GM23338 (cell line): Measurements from ENCODE around the gene CASKIN2. TPM values are rescaled to one million over a fixed set of nuclear protein-coding genes. Genes with fewer than 3 reads are reported as not detected.

Experiments used
- ATAC-seq: fragments of 200-7000 bp; cut with Tn5 transposase; 3 replicates; pipeline ENCODE4 v1.9.1; 2020
- DNase-seq: peaks from one replicate; pipeline ENCODE4 v3.0.0-alpha.2; 2015; ENCODE audit warnings: low spot score
- H2AFZ ChIP-seq: fragments of 200-600 bp; sonication (generic); 2 replicates; pipeline ENCODE4 v1.8.0; 2016; ENCODE audit warnings: antibody characterized with exemption, mild to moderate bottlenecking, moderate library complexity
- H3F3A ChIP-seq: fragments of 200-600 bp; sonication (generic); replicated peaks from 2 replicates; pipeline ENCODE4 v1.8.0; 2017; ENCODE audit warnings: antibody characterized with exemption, mixed run types, low read depth
- H3K27ac ChIP-seq: fragments of 200-600 bp; sonication (generic); 2 replicates; pipeline ENCODE4 v1.6.1; 2016; ENCODE audit warnings: low read depth
- H3K27me3 ChIP-seq: fragments of 200-600 bp; sonication (generic); 2 replicates; pipeline ENCODE4 v1.8.0; 2016; ENCODE audit warnings: mild to moderate bottlenecking, mixed run types, moderate library complexity; ENCODE audit not compliant: insufficient read depth
- H3K36me3 ChIP-seq: fragments of 200-600 bp; sonication (generic); 2 replicates; pipeline ENCODE4 v1.8.0; 2016; ENCODE audit warnings: mild to moderate bottlenecking; ENCODE audit not compliant: insufficient read depth
- H3K4me1 ChIP-seq: fragments of 200-600 bp; sonication (generic); 2 replicates; pipeline ENCODE4 v1.8.0; 2016; ENCODE audit warnings: mild to moderate bottlenecking, moderate library complexity; ENCODE audit not compliant: insufficient read depth
- H3K4me2 ChIP-seq: fragments of 200-600 bp; sonication (generic); 2 replicates; pipeline ENCODE4 v1.7.1; 2017; ENCODE audit warnings: mixed run types
- H3K4me3 ChIP-seq: fragments of 200-600 bp; sonication (generic); 2 replicates; pipeline ENCODE4 v1.6.1; 2016; ENCODE audit warnings: mixed run types
- H3K79me2 ChIP-seq: fragments of 200-600 bp; sonication (generic); replicated peaks from 2 replicates; pipeline ENCODE4 v1.8.0; 2017; ENCODE audit warnings: mild to moderate bottlenecking; ENCODE audit not compliant: insufficient read depth
- H3K9me2 ChIP-seq: fragments of 200-600 bp; sonication (generic); 2 replicates; pipeline ENCODE4 v1.8.0; 2017; ENCODE audit not compliant: insufficient read depth
- H4K20me1 ChIP-seq: fragments of 200-600 bp; sonication (generic); replicated peaks from 2 replicates; pipeline ENCODE4 v1.8.0; 2017; ENCODE audit warnings: mild to moderate bottlenecking; ENCODE audit not compliant: insufficient read depth
- H3K27ac Mint-ChIP-seq: 2 replicates; pipeline ENCODE4 v1.8.0; 2020; ENCODE audit warnings: inconsistent platforms, mild to moderate bottlenecking, moderate library complexity, mixed read lengths
- H3K27me3 Mint-ChIP-seq: 3 replicates; pipeline ENCODE4 v1.8.0; 2022; ENCODE audit warnings: low read depth, mild to moderate bottlenecking, moderate library complexity, mixed read lengths, inconsistent platforms; ENCODE audit not compliant: insufficient read depth, poor library complexity
- H3K36me3 Mint-ChIP-seq: 3 replicates; pipeline ENCODE4 v1.8.0; 2021; ENCODE audit warnings: low read depth, mild to moderate bottlenecking, inconsistent platforms, moderate library complexity, mixed read lengths
- H3K4me1 Mint-ChIP-seq: 3 replicates; pipeline ENCODE4 v1.8.0; 2020; ENCODE audit warnings: mild to moderate bottlenecking, inconsistent platforms, mixed read lengths
- H3K4me3 Mint-ChIP-seq: 3 replicates; pipeline ENCODE4 v1.8.0; 2021; ENCODE audit warnings: moderate library complexity, mild to moderate bottlenecking, inconsistent platforms, mixed read lengths
- H3K9me3 Mint-ChIP-seq: 3 replicates; pipeline ENCODE4 v1.8.0; 2020; ENCODE audit warnings: moderate library complexity, mild to moderate bottlenecking, inconsistent platforms, mixed read lengths
- CTCF ChIP-seq, 2 experiments: fragments of 200-600 bp in 1 of 2; sonication (generic) in 1 of 2; conservative IDR thresholded peaks; 2 replicates each; pipeline versions ENCODE4 v1.5.1 to v1.6.1; 2016 to 2017; ENCODE audit warnings: antibody characterized with exemption in 2 of 2, low read depth in 2 of 2, mild to moderate bottlenecking in 2 of 2, moderate library complexity in 1 of 2
- ETS1 ChIP-seq: IDR thresholded peaks from 2 replicates; pipeline ENCODE4 v1.6.1; 2016; ENCODE audit warnings: antibody characterized with exemption
- EZH2 ChIP-seq: fragments of 200-600 bp; sonication (generic); IDR thresholded peaks from one replicate; pipeline ENCODE4 v1.8.0; 2017; ENCODE audit warnings: antibody characterized with exemption, mild to moderate bottlenecking, low read depth; ENCODE audit not compliant: unreplicated experiment
- EZH2phosphoT487 ChIP-seq: fragments of 200-600 bp; sonication (generic); IDR thresholded peaks from one replicate; pipeline ENCODE4 v1.8.1; 2018; ENCODE audit warnings: antibody characterized with exemption; ENCODE audit not compliant: unreplicated experiment
- JUNB ChIP-seq: IDR thresholded peaks from one replicate; pipeline ENCODE4 v1.6.1; 2016; ENCODE audit warnings: antibody characterized with exemption; ENCODE audit not compliant: unreplicated experiment
- NANOG ChIP-seq: IDR thresholded peaks from 2 replicates; pipeline ENCODE4 v1.6.1; 2016; ENCODE audit warnings: antibody characterized with exemption, borderline replicate concordance
- POLR2AphosphoS5 ChIP-seq: IDR thresholded peaks from 2 replicates; pipeline ENCODE4 v1.6.1; 2016; ENCODE audit warnings: antibody characterized with exemption, low read depth
- REST ChIP-seq: IDR thresholded peaks from one replicate; pipeline ENCODE4 v1.6.1; 2018; ENCODE audit warnings: antibody characterized with exemption; ENCODE audit not compliant: unreplicated experiment
- STAT1 ChIP-seq: IDR thresholded peaks from one replicate; pipeline ENCODE4 v1.6.1; 2016; ENCODE audit warnings: antibody characterized with exemption; ENCODE audit not compliant: unreplicated experiment
- ZNF114 ChIP-seq: fragments of 250-450 bp; sonication (Bioruptor Pico); IDR thresholded peaks from 2 replicates; pipeline ENCODE4 v1.5.0; 2020; ENCODE audit warnings: mild to moderate bottlenecking, moderate library complexity
- ZNF331 ChIP-seq: fragments of 250-450 bp; sonication (Bioruptor Pico); IDR thresholded peaks from 2 replicates; pipeline ENCODE4 v1.5.0; 2020; ENCODE audit warnings: low read depth, mild to moderate bottlenecking, moderate library complexity
- polyA plus RNA-seq: library from polyadenylated mRNA; unstranded; fragments of >200 nt; fragmentation: Nextera tagmentation; extraction: Ambion mirVana; gene quantifications from 2 replicates; pipeline ENCODE4 v1.2.1, GENCODE V29; 2016
- total RNA-seq: library from RNA; depleted of rRNA; stranded (reverse); fragments of >200 nt; shearing (Covaris generic); gene quantifications from 2 replicates; pipeline ENCODE4 v1.2.3, GENCODE V29; 2014

Gene CASKIN2
- total and polyA plus RNA-seq, 2 experiments from 2014 or later: 4.9 to 21.5 TPM

- TF ChIP-seq CTCF (conservative IDR thresholded peaks at IDR 0.05; ENCODE audit: low read depth in 2 of 2) (no peak), POLR2AphosphoS5 (no peak), ZNF331 (CRISPR knock-in tag) (no peak), EZH2phosphoT487 (no peak), ZNF114 (CRISPR knock-in tag) (no peak), STAT1 (no peak)
Measured at GRCh38 chr17:75496005-75496404, 19.3 kb downstream of the CASKIN2 start (continued).

- no peak overlapping the region for H3K4me2 ChIP-seq
- H2AFZ ChIP-seq: no peak overlapping the region
- Mint-ChIP-seq H3K27ac (no peak overlapping the region), H3K9me3 (no peaks in the 10 kb centered on the region), H3K36me3 (peaks cover 3% of the 10 kb centered on the region; the same call in 1 of the 3 replicates), H3K4me3 (no peak overlapping the region), H3K4me1 (no peaks in the 10 kb centered on the region), H3K27me3 (peaks cover 8% of the 10 kb centered on the region)
- H3K4me3 ChIP-seq: no peak overlapping the region
- H3K27me3 ChIP-seq: no peaks in the 10 kb centered on the region
- H3K27ac ChIP-seq: no peak overlapping the region
- ATAC-seq (no peak), DNase-seq (no peak)
- H4K20me1 ChIP-seq: no peaks in the 10 kb centered on the region
- H3K4me1 ChIP-seq: no peaks in the 10 kb centered on the region
- H3K79me2 ChIP-seq: no peaks in the 10 kb centered on the region
- H3K9me2 ChIP-seq: no peaks in the 10 kb centered on the region
- H3F3A ChIP-seq: no peaks in the 10 kb centered on the region
- TF ChIP-seq REST: no peak
- TF ChIP-seq JUNB: no peak
- no peak for TF ChIP-seq NANOG
- no peak for TF ChIP-seq ETS1
- no peak for TF ChIP-seq ZNF331 (CRISPR knock-in tag)
- no peak for TF ChIP-seq EZH2
- TF ChIP-seq EZH2phosphoT487: no peak
- H3K36me3 ChIP-seq: no peaks in the 10 kb centered on the region
Measured at GRCh38 chr17:75494326-75494877, 20.9 kb downstream of the CASKIN2 start.
